D721Med (cell line): ENCODE data around the gene ABL2.

Source experiments
- DNase-seq: peaks from one replicate; pipeline ENCODE4 v3.0.0; 2011; ENCODE audit warnings: low spot score; ENCODE audit not compliant: insufficient read length
- FAIRE-seq: peaks from 2 replicates; lab custom pipeline; 2011; peaks lifted over from hg19 to GRCh38; lab: Jason Lieb, UNC
- TF ChIP-seq, protein P1 (sequence below): IDR thresholded peaks from 2 replicates; pipeline ENCODE4 v1.5.1; 2012; ENCODE audit warnings: mild to moderate bottlenecking, control low read depth; ENCODE audit not compliant: insufficient read depth; ENCODE audit errors: missing control alignments

Gene ABL2

DNA sequence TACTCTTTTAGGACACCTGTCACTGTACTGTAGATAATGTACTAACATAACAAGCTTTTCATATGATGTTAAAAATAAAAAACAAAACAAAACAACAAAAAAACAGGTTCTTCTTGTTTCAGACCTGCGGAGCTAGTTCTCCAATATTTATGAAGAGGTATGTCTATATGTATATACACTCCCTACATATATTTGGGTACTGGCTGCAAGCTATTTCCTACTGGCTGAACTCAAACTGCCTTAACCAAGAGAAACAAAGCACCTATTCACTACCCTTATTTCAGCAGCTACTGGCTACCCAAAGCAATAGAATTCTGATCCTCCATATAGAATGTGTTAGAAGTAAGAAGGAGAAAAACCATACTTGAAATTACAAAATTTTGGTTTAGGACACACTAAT, 73.5 kb downstream of the ABL2 start:
- FAIRE-seq = no peak
- TF ChIP-seq, protein P1, sequence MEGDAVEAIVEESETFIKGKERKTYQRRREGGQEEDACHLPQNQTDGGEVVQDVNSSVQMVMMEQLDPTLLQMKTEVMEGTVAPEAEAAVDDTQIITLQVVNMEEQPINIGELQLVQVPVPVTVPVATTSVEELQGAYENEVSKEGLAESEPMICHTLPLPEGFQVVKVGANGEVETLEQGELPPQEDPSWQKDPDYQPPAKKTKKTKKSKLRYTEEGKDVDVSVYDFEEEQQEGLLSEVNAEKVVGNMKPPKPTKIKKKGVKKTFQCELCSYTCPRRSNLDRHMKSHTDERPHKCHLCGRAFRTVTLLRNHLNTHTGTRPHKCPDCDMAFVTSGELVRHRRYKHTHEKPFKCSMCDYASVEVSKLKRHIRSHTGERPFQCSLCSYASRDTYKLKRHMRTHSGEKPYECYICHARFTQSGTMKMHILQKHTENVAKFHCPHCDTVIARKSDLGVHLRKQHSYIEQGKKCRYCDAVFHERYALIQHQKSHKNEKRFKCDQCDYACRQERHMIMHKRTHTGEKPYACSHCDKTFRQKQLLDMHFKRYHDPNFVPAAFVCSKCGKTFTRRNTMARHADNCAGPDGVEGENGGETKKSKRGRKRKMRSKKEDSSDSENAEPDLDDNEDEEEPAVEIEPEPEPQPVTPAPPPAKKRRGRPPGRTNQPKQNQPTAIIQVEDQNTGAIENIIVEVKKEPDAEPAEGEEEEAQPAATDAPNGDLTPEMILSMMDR = no peak
- DNase-seq = no peak

DNA sequence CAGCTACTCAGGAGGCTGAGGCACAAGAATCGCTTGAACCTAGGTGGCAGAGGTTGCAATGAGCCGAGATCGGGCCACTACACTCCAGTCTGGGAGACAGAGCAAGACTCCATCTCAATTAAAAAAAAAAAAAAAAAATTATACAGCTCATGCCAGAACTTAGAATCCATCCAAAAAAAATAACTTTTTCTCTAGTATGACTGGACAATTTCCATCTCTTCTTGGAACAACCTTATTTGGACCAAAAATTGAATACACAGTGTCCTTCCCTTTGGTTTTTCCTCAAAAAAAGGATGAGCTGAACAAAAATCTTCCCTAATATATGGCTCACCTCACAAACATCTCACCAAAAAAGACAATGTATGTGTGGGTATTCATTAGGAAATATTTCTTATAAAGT, 73.9 kb downstream of the ABL2 start:
- TF ChIP-seq, protein P1 = no peak
- DNase-seq (no peak), FAIRE-seq (no peak)

DNA sequence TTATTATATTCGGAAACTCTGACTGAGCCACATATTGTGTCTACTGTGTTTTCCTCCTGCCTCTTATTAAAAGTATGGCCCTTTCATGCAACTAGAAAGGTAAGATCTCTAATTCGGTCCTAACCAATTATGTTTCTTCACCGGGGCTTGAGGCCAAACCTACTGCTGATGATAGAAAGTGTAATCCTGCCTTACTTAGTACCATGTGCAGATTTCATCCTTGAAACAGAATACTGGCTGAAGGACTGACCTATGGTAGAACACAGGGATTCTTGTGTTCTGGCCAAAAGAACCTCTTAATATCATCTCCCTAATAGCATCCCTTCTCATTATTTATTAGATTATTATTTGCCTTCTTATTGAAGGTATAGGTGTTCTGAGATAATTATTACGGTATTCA, 75.0 kb downstream of the ABL2 start:
- DNase-seq (no peak), FAIRE-seq (no peak)
- TF ChIP-seq, protein P1 = no peak

DNA sequence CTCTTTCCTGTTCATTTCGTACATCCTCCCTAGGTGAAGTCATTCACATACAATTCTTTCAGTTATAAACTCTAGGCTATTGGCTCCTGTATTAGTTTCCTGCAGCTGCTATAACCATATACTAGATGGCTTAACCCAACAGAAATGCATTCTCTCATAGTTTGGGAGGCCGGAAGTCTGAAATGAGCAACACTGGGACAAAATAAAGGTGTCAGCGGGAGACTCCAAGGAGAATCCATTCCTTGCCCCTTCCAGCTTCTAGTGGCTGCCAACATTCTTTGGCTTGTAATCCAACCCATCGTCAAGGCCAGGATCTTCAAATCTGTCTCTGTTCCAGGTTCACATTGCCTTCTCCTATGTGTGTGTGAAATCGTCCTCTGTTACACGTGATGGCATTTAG, 76.3 kb downstream of the ABL2 start:
- DNase-seq (no peak), FAIRE-seq (no peak)
- TF ChIP-seq, protein P1 = no peak

DNA sequence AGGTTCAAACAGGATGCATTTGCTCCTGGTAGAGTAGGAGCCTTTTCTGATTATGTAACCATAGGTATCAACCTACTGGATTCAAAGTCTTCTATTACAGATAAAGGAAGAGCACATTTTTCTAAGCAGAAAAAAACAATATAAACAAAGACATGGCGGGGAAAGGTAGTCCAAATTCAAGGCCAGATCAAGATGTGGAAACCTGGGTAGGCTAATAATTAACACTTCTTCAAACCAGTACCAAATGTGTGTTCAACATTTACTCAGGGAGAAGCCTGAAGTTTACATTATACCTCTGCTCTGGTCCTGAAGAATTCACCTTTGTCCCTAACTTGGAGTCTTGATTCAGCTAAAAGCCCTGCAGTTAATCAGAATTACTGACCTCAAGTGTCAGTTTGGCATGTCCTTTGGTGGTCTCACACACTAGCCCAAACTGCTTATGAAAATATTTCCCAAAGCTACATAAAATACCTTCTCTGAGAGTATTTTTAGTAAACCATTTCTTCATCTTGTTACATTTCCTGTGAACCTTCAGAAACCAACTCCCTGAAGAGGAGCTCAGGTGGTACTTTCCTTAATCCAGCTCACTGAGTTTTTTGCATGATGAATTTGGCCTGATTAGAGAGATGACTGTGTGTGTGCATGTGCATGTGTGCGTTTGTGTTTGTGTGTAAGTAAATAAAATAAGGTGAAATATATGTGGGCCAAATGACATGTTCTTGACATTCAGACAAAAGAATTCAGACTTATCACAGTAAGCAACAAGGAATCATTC, 77.4 kb downstream of the ABL2 start:
- peak; percentile 97 for FAIRE-seq
- TF ChIP-seq, protein P1 = no peak
- no peak for DNase-seq

DNA sequence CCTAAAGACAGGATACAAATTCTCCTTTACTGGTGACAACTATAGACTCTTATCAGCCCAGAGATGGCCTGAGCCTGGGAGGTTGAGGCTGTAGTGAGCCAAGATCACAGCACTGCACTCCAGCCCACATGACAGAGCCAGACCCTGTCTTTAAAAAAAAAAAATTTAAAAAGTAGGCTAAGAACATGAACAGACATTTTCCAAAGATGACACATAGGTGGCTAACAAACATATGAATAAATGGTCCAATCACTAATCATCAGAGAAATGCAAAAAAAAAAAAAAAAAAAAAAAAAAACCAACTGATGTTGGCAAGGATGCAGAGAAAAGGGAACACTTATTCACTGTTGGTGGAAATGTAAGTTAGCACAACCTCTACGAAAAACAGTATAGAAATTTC, 82.6 kb downstream of the ABL2 start:
- FAIRE-seq (no peak), DNase-seq (no peak)
- TF ChIP-seq, protein P1 = no peak

DNA sequence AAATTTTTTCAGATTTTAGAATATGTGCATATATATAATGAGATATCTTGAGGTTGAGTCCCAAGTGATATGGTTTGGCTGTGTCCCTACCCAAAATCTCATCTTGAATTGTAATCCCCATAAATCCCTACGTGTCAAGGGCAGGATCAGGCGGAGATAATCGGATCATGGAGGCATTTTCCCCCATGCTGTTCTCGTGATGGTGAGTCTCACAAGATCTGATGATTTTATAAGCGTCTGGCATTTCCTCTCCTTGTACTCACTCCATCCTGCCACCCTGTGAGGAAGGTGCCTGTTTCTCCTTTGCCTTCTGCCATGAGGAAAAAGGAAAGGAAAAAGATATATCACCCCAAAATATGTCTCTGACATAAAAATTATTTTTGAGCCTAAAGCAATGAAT, 83.0 kb downstream of the ABL2 start:
- TF ChIP-seq, protein P1 = peak; percentile 30
- peak; percentile 99 for FAIRE-seq
- DNase-seq = no peak
